DND-41 (cell line): ENCODE data around the gene TOMM34.
A peak's percentile ranks its signal among the peaks of the same experiment; 100 is the strongest.

Experiments
- ATAC-seq: fragments of 200-7000 bp; cut with Tn5 transposase; 3 replicates; pipeline ENCODE4 v1.9.1; 2021; ENCODE audit warnings: low read depth; ENCODE audit not compliant: insufficient read depth
- DNase-seq: peaks from one replicate; pipeline ENCODE4 v3.0.0-alpha.2; 2020
- H2AFZ ChIP-seq: 2 replicates; pipeline ENCODE4 v1.6.0; 2012; ENCODE audit warnings: low read depth, low read length
- H3K27ac ChIP-seq: 2 replicates; pipeline ENCODE4 v1.5.1; 2012; ENCODE audit warnings: low read length, inconsistent platforms
- H3K27me3 ChIP-seq: fragments of 200-600 bp; sonication (generic); 2 replicates; pipeline ENCODE4 v1.6.0; 2012; ENCODE audit warnings: low read length, mild to moderate bottlenecking, inconsistent platforms; ENCODE audit not compliant: insufficient read depth, poor library complexity
- H3K36me3 ChIP-seq: 2 replicates; pipeline ENCODE4 v1.5.1; 2012; ENCODE audit warnings: low read length, inconsistent platforms; ENCODE audit not compliant: insufficient read depth
- H3K4me1 ChIP-seq: 2 replicates; pipeline ENCODE4 v1.5.1; 2012; ENCODE audit warnings: mild to moderate bottlenecking, low read length; ENCODE audit not compliant: insufficient read depth
- H3K4me2 ChIP-seq: 2 replicates; pipeline ENCODE4 v1.6.0; 2012; ENCODE audit warnings: mild to moderate bottlenecking, moderate library complexity, low read length, inconsistent platforms; ENCODE audit not compliant: insufficient read depth
- H3K4me3 ChIP-seq, 2 experiments: fragments of 200-600 bp in 1 of 2; shearing (Covaris generic) in 1 of 2; 2 replicates each; pipeline ENCODE4 v1.5.1; 2012 to 2016; ENCODE audit warnings: inconsistent platforms in 2 of 2, low read length in 2 of 2, mild to moderate bottlenecking in 2 of 2, low read depth in 1 of 2, moderate library complexity in 1 of 2
- H3K79me2 ChIP-seq: 2 replicates; pipeline ENCODE4 v1.6.0; 2012; ENCODE audit warnings: low read length, inconsistent platforms; ENCODE audit not compliant: insufficient read depth
- H3K9ac ChIP-seq: 2 replicates; pipeline ENCODE4 v1.6.0; 2012; ENCODE audit warnings: low read depth, mild to moderate bottlenecking, inconsistent platforms, low read length, moderate library complexity
- H3K9me3 ChIP-seq: 2 replicates; pipeline ENCODE4 v1.5.1; 2012; ENCODE audit warnings: low read length, moderate library complexity, mild to moderate bottlenecking, inconsistent platforms; ENCODE audit not compliant: insufficient read depth, severe bottlenecking
- H4K20me1 ChIP-seq: 2 replicates; pipeline ENCODE4 v1.6.0; 2012; ENCODE audit warnings: low read length; ENCODE audit not compliant: insufficient read depth
- CTCF ChIP-seq: IDR thresholded peaks from 2 replicates; pipeline ENCODE4 v1.5.1; 2012; ENCODE audit warnings: borderline replicate concordance, low read length, moderate library complexity, mild to moderate bottlenecking; ENCODE audit not compliant: poor library complexity, severe bottlenecking; ENCODE audit errors: extremely low read depth
- EZH2 ChIP-seq: IDR thresholded peaks from 3 replicates; pipeline ENCODE4 v1.6.1; 2012; ENCODE audit warnings: borderline replicate concordance, low read depth, mild to moderate bottlenecking, moderate library complexity, low read length, inconsistent platforms; ENCODE audit not compliant: severe bottlenecking

The TOMM34 gene, protein sequence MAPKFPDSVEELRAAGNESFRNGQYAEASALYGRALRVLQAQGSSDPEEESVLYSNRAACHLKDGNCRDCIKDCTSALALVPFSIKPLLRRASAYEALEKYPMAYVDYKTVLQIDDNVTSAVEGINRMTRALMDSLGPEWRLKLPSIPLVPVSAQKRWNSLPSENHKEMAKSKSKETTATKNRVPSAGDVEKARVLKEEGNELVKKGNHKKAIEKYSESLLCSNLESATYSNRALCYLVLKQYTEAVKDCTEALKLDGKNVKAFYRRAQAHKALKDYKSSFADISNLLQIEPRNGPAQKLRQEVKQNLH

GRCh38 chr20:44960103-44960852, at the start of gene TOMM34:
TSS of gene TOMM34 (minus strand) at chr20:44960397. CDS start at chr20:44960333, 64 bp downstream.
- no peaks in the 10 kb centered on the region for H3K9me3 ChIP-seq
- peak within 1 kb of the TSS; percentile 50 to 72 for H3K4me3 ChIP-seq
- H3K4me1 ChIP-seq, result peaks cover 40% of the 10 kb centered on the region
- peak; percentile 97 for ATAC-seq
- no peak for TF ChIP-seq CTCF
- no peak for TF ChIP-seq EZH2
- peaks cover 42% of the 10 kb centered on the region for H3K79me2 ChIP-seq
- H3K4me2 ChIP-seq, result peak within 1 kb of the TSS; percentile 90
- peaks cover 31% of the 10 kb centered on the region for H3K36me3 ChIP-seq
- H2AFZ ChIP-seq, result peak within 1 kb of the TSS; percentile 81
- peak within 1 kb of the TSS; percentile 68 for H3K27ac ChIP-seq
- no peaks in the 10 kb centered on the region for H3K27me3 ChIP-seq
- peaks cover 14% of the 10 kb centered on the region; the same call in 1 of the 2 replicates for H4K20me1 ChIP-seq
- DNase-seq, result peak; percentile 97
- peak within 1 kb of the TSS; percentile 62 for H3K9ac ChIP-seq

DNA sequence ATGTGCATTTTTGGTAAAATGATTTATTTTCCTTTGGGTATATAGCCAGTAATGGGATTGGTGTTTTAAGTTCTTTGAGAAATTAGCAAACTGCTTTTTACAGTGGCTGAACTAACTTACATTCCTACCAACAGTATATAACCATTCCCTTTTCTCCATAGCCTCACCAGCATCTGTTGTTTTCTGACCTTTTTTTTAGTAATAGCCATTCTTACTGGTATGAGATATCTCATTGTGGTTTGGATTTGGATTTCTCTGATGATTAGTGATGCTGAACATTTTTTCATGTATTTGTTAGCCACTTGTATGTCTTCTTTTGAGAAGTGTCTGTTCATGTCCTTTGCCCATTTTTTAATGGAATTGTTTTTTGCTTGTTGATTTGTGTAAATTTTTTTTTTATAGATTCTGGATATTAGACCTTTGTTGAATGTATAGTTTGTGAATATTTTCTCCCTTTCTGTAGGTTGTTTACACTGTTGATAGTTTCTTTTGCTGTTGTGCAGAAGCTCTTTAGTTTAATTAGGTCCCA, 48.4 kb upstream of the TOMM34 start:
- Histone ChIP-seq H3K36me3 (peaks cover 50% of the 10 kb centered on the region), H3K4me3 (no peak overlapping the region)
- no peak for DNase-seq

GRCh38 chr20:44997668-44998067, 37.5 kb upstream of the TOMM34 start:
- H3K9ac ChIP-seq, result no peak overlapping the region
- no peak overlapping the region for H3K4me3 ChIP-seq
- DNase-seq (no peak), ATAC-seq (no peak)
- no peak overlapping the region for H3K4me2 ChIP-seq
- no peak overlapping the region for H2AFZ ChIP-seq
- H3K4me1 ChIP-seq, result no peaks in the 10 kb centered on the region
- no peak overlapping the region for H3K27ac ChIP-seq
- H3K27me3 ChIP-seq, result no peaks in the 10 kb centered on the region
- no peaks in the 10 kb centered on the region for H3K9me3 ChIP-seq
- H3K79me2 ChIP-seq, result peaks cover 8% of the 10 kb centered on the region
- TF ChIP-seq EZH2, result no peak
- TF ChIP-seq CTCF, result no peak
- no peaks in the 10 kb centered on the region for H4K20me1 ChIP-seq
- H3K36me3 ChIP-seq, result peaks cover 83% of the 10 kb centered on the region

More for the DNA sequence above, 48.4 kb upstream of the TOMM34 start:
- Histone ChIP-seq H3K4me1 (no peaks in the 10 kb centered on the region), H3K27ac (no peak overlapping the region), H4K20me1 (no peaks in the 10 kb centered on the region; the same call in 1 of the 2 replicates), H3K9me3 (no peaks in the 10 kb centered on the region), H2AFZ (no peak overlapping the region), H3K79me2 (peaks cover 4% of the 10 kb centered on the region; the same call in 1 of the 2 replicates), H3K27me3 (no peaks in the 10 kb centered on the region), H3K9ac (no peak overlapping the region), H3K4me2 (no peak overlapping the region)
- ATAC-seq, result no peak
- TF ChIP-seq EZH2 (no peak), CTCF (no peak)
